Midbrain (tissue), 1 donor: ENCODE measurements around the gene MDH1.

Source experiments
- DNase-seq: peaks from one replicate; lab custom pipeline; 2025; lab: John Stamatoyannopoulos, UW

MDH1 gene

DNA sequence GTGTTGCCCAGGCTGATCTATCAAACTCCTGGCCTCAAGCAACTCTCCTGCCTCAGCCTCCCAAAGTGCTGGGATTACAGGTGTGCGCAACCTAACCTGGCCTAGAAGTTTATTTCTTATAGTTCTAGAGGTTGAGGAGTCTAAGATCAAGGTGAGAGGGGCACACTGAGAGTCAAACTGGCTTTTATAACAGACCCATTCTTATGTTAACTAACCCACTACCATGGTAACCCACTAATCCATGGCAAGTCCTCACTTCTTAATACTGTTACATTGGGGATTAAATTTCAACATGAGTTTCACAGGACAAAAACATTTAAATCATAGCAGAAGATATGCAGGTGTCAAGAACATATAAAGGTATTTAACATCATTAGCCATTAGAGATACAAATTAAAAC lies 50.6 kb downstream of the MDH1 start:
- no peak for DNase-seq

DNA sequence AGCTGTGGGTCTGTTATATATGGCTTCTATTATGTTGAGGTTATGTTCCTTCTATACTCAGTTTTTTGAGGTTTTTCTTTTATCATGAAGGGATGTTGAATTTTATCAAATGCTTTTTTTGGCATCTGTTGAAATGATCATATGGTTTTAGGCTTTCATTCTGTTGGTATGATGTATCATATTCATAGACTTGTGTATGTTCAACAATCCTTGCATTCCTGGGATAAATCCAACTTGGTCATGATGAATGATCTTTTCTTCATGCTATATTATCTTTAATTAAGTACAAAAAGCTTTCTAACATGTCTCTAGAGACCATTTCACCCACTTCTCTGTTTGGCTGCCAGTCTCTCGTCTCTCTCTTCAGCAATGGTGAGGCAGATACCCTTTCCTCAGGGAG lies 54.2 kb downstream of the MDH1 start:
- no peak for DNase-seq

DNA sequence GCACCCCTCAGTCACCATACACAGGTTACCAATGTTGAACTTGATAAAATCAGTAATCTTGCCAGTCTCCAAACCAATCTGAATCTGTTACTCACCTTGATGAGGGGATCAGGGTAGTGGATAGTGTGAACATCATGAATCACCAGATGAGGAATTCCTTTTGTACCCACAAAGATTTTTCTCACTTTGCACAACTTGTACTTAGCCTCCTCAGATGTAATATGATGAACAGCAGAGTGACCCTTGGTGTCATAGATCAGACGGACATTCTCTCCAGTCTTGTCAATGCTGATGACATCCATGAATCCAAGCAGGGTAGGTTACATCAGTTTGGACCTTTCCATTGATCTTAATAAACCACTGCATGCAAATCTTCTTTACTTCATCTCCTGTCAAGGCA lies 54.7 kb downstream of the MDH1 start:
- no peak for DNase-seq

DNA sequence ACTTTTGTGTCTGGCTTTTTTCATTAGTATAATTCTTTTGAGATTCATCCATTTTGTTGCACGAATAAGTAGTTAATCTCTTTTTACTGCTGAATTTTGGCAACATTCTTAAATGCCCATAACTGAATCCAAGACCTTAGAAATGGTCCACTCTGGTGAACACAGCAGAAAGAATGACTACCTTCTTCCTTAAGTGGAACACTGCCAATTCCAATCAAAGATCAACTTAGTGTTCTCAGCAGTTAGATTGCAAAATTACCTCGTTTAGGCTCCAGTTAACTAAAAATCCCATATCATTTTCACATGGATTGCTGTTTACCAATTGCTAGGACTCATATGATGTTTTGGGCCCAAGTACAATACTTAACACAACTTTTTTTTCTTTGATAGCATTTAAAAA lies 59.9 kb downstream of the MDH1 start:
- no peak for DNase-seq

DNA sequence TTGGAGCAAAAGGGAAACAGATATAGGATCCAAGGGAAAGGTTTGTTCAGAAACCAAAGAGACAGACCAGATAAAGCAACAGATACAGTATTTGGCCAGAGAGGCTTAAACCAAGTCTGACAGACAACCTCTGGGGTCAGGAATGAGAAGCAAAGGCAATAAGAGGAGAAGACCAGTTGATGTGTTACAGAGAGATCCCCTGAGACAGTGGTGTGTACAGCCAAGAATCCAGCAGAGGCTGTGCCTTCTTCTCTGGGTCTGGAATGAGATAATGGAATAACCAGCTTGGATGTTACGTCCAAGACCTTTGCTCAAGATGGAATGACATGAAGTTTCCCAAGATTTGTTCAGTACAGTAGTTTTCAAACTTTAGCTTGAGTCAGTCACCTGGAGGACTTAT lies 61.1 kb downstream of the MDH1 start:
- no peak for DNase-seq

DNA sequence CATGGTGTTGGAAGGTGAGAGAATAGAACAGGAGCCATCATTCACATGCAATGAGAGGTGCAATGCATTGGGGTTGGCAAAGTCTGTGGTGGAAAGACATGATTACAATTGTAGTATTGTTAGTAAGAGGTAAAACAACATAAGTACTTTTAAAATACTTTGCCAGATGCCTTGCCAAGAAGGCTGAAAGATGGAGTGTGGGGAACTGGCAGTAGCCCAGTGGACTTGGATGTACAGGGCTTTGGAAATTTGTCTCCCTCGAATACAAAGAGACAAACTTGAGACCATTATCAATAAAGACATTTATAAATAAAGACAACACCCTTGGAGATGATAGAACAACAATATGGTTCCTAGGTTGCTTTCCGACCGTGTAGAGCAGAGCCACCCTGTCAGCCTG lies 62.0 kb downstream of the MDH1 start:
- DNase-seq: no peak

DNA sequence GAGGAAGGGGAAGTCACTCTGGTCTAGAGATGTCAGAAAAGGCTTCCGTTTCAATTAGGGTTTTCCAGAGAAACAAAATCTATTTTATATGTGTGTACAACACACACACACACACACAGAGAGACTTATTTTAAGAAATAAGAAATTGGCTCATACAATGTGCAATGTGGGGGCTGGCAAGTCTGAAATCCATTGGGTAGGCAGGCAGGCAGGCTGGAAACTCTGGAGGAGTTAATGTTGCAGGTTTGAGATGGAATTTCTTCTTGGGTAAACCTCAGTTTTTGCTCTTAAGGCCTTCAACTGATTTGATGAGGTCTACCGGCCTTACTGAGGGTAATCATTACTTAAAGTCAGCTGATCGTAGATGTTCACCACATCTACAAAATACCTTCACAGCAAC lies 62.6 kb downstream of the MDH1 start:
- DNase-seq: no peak

DNA sequence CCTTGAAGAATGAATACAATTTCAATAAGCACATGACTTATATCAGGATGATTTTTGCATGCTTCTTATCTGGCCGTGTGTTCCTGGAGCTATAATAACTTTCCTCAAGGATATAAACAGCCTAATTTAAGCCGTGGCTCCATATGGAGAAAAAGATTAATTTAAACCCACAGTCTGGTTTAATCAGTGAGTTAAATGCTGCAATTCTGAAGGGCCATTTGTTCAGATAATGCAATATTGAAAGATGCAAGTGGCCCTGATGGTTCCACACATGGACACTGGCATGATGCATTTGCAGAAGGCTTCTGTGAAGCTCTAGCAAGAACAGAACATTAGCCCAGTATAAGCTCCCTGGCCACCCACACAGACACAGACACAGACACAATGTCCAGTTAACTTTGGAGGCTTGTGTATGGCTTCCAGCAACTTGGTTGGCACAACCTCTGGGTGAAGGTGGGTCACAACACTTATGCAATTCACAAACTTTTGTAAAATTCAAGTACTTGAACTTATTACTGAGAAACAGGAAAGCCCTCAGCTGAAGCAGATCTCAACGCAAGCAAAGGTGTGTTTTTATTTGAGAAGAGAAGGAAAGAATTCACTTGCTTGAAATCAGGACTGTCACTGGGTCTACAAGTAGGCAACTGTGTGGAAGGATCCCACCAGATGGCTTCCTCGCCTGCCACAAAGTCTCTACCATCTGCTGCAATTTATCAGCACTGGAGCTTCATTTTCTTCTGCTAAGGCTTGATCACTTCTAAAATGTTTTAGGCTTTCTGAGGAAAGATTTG lies 63.3 kb downstream of the MDH1 start:
- DNase-seq: no peak

DNA sequence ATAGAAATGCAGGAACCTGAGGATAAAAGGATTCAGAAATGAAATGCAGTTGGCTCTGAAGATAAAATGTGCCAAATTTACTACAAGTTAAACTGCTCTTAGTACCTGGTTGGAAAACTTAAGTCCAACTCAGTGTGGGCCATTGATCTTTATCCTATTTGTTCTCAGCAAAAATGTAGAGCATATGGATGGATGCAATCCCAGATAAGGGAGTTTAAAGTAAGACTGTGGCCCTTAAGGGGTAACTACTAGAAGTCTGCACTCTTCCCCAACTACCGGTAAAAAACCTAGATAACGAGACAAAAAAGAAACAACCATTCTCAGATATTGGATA lies 63.9 kb downstream of the MDH1 start:
- no peak for DNase-seq

DNA sequence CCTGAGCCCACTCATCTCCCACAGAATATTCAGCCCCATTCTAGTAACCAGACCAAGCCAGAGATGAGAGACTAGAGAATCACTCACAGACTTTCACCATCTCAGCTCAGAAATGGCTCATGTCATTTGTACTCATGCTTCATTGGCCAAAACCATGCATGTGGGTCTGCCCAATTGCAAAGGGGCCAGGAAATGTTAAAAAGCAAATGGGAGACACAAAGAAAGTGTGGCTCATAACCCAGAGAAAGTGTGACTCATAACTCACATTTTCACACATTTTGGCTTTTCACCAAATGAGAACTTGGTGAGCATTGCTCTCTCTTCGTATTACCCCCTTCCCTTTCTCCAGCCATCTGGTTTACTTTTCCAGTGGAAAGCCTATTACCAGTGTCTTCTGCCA lies 66.2 kb downstream of the MDH1 start:
- no peak for DNase-seq
